ENCODE measurements around the gene PPP1R3E.

PPP1R3E gene, protein sequence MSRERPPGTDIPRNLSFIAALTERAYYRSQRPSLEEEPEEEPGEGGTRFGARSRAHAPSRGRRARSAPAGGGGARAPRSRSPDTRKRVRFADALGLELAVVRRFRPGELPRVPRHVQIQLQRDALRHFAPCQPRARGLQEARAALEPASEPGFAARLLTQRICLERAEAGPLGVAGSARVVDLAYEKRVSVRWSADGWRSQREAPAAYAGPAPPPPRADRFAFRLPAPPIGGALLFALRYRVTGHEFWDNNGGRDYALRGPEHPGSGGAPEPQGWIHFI

DNA sequence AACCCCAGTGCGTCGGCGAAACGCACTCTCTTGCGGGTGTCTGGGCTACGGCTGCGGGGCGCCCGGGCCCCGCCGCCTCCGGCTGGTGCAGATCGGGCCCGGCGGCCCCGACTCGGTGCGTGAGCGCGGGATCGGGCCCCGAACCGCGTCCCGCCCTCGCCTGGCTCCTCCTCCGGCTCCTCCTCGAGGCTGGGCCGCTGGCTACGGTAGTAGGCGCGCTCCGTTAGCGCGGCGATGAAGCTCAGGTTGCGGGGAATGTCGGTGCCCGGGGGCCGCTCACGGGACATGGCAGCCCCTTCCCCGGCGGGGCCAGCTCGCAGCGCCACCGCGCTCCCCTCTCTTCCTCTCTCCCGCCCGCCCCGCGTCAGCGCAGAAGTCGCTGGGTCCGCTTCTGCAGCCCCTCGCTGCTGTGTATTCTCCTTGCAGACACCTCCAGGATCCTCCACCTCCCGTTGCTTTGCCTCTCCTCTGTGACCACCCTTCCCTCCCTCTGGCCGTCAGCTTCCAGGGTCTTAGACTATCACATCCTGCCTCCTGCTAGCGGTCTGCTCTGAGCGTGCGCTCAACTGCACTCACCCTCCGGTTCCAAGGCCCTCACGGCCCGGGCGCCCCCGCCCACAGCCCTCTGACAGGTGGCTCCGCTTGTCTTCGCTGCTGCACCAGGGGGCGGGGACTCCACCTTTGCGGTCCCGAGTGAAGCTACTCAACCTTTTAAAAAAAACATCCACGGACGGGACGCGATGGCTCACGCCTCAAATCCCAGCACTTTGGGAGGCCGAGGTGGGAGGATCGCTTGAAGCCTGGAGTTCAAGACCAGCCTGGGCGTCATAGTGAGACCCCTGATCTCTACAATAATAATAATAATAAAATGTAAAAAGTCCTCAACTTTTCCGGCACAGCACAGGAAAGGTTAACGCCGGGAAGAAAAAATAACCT, at the start of gene PPP1R3E:
PPP1R3E (minus strand) TSS at position 570 of the 936 bp plus-strand sequence; CDS start at position 287, 283 bp downstream.
- H3K27me3 Mint-ChIP-seq: peaks cover 20% of the 10 kb centered on the region
- peaks cover 35% of the 10 kb centered on the region for H3K36me3 Mint-ChIP-seq (ENCODE audit: low read depth)
- H3K4me1 Mint-ChIP-seq (ENCODE audit: low read depth): peaks cover 29% of the 10 kb centered on the region
- peak; percentile 89 for DNase-seq
- H3K4me3 Mint-ChIP-seq: peak within 1 kb of the TSS; percentile 97
- H3K27ac Mint-ChIP-seq: peak within 1 kb of the TSS; percentile 99
- H3K9me3 Mint-ChIP-seq: no peaks in the 10 kb centered on the region

DNA sequence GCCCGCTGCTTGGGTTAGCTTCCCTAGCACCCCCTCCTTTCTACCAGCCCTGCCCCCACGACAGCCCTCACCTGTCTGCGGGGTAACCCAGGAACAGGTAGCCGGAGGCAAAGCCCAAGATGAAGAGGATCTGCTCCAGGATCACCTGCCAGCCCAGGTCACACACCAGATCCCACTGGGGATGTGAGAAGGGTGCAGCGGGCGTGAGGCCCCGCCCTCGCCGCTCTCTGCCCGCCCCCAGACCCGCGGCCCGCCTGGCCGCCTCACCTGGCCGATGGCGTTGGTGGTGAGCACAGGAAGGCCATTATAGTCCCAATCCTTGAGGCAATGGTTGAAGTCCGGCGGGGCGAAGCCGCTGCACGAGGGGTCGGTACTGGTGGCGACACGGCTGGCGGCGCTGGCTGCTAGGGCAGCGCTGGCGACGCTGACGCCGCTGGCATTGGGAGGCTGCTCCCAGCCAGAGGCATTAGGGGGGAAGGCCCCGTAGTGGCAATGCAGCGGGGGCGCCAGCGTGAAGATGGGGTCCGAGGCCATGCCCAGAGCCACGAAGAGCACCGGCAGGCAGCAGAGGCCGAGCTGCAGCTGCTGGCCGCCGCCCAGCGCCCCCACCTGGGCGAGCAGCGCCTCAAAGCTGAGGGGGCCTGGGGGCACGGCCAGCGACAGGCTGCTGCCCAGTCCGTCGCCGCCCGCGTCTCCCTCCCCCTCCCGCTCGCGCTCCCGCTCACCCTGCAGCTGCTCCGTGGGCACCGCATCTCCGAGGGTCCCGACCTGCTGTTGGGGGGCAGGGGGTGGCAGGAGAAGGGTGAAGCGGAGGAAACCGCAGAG, 49.2 kb upstream of the PPP1R3E start:
- no peak overlapping the region for H3K27ac Mint-ChIP-seq
- H3K36me3 Mint-ChIP-seq (ENCODE audit: low read depth): no peaks in the 10 kb centered on the region
- H3K4me1 Mint-ChIP-seq (ENCODE audit: low read depth): peaks cover 9% of the 10 kb centered on the region
- peak; percentile 43 for DNase-seq
- no peaks in the 10 kb centered on the region for H3K9me3 Mint-ChIP-seq
- peaks cover 42% of the 10 kb centered on the region for H3K27me3 Mint-ChIP-seq
- peak overlapping the region; percentile 60 for H3K4me3 Mint-ChIP-seq

DNA sequence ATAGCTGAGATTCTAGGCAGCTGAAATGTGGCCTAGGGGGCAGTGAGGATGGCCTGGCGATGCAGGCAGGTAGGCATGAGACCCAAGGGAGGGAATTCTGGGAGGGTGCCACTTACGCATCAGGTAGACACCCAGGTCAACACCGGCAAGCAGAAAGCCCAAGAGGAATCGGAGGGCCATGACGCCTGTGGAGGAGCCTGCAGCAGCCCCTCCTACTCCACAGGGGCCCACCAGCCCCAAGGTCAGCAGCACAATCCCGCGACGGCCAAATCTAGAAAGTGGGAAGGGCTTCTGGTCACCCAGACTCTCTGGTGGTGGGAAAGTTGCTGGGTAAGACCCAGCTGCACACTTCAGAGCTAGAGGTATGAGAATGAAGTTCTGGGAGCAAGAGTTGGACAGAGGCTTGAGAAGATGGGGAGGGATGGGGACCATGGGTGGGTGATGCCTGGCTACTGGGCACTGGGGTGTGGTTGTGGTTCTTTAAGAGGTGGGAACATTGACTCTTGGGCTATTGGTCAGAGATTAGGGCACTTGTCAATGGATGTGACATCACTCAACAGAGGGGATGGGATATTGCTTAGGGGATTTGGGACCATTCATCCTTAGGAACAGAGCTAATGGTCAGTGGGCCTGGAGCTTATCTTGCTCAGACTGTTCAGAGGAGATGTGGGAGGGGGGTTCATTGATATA, 46.6 kb upstream of the PPP1R3E start:
- Mint-ChIP-seq H3K4me1 (ENCODE audit: low read depth) (peaks cover 9% of the 10 kb centered on the region), H3K9me3 (no peaks in the 10 kb centered on the region), H3K36me3 (ENCODE audit: low read depth) (no peaks in the 10 kb centered on the region), H3K27me3 (peaks cover 28% of the 10 kb centered on the region), H3K4me3 (no peak overlapping the region), H3K27ac (no peak overlapping the region)
- no peak for DNase-seq

DNA sequence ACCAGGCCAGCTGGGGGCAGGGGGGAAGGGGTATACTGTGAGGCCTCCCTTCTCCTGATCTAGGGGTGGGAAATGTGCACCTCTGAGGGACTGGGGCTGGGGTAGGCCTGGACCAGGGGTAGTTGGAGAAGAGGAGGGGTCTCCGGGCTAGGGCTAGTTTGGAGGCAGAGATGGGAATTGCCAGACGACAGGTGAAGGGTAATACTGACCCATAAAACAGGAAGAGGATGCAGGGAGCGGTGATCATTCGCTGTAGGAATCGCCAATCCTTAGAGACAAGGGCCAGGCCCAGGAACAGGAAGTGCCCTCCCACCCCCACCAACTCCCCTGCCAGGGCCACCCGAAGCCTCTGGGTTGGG, 45.6 kb upstream of the PPP1R3E start:
- no peaks in the 10 kb centered on the region for H3K9me3 Mint-ChIP-seq
- DNase-seq: no peak
- peaks cover 9% of the 10 kb centered on the region for H3K4me1 Mint-ChIP-seq (ENCODE audit: low read depth)
- no peak overlapping the region for H3K4me3 Mint-ChIP-seq
- H3K36me3 Mint-ChIP-seq (ENCODE audit: low read depth): no peaks in the 10 kb centered on the region
- H3K27me3 Mint-ChIP-seq: peaks cover 18% of the 10 kb centered on the region
- no peak overlapping the region for H3K27ac Mint-ChIP-seq

DNA sequence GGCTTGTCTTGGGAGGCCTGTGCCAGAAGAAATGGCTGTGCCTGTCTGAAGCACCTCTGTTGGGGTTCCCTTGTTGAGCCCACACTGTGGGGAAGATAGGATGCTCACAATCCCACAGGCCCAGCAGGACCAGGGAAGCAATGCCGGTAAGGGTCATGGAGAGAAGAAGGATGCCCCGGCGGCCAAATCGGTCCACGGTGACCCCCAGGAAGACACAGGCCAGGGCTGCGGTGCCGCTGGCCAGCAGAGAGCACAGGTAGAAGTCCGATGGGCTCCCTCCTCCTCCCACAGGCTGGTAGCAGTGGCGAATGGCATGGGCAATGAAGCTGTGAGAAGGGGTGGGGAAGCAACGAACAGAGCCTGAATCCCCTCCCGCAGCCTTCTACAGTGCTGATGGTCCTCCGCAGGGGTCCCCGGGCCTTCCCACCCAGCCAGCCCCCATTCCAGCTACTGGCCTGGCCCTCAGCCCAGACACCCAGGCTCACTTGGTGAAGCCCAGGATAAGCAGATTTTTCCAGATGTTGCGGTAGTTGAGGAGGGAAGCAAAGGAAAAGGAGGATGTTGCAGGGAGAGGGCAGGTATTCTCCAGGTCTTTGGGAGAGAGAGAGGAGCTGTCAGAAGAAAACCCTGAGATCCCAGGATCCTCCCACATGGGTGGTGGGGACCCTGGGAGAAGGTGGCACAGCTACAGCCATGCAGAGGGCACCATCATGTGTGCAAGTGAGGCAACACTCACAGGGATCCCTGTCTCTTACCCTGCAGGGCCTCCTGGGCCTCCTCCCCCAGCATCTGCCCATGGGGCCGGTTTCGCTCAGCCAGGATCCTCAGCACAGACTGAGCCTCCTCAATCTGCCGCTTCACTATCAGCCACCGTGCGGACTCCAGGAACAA, 45.0 kb upstream of the PPP1R3E start:
- no peak for DNase-seq
- H3K36me3 Mint-ChIP-seq (ENCODE audit: low read depth): no peaks in the 10 kb centered on the region
- peaks cover 4% of the 10 kb centered on the region for H3K4me1 Mint-ChIP-seq (ENCODE audit: low read depth)
- H3K4me3 Mint-ChIP-seq: no peak overlapping the region
- no peaks in the 10 kb centered on the region for H3K9me3 Mint-ChIP-seq
- no peak overlapping the region for H3K27ac Mint-ChIP-seq
- H3K27me3 Mint-ChIP-seq: peaks cover 12% of the 10 kb centered on the region

DNA sequence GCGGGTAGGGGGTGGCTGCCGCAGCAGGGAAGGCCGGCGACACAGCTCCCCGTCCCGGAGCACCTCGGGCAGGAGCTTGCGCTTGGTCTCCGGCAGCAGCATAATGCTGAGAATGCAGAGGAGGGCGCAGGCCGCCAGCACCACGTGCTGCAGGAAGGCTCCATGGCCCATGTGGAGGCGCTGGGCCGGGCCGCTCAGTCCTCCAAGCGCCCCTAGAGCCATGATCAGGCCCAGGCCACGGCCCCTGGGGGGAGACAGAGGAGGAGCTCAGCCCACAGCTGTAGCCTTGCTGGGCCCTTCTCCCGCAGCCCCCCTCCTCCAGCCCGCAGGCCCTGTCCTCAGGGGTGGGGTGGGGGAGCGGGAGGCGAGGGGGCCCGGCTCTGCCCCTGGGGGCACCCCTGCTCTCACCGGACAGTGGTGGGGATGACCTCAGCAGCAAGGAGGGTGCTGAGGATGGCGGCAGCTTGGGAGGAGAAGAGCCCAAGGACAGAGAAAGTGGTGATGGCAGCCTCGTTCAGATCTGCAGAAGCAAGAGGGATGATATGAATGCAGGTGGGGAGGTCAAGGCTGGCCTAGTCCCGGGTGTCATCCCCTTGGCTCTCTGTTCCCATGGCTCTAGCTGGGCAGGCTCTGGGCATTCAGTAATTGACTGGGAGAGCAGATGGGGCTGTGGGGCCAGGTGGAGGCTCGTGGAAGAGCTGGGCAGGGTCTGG, 44.2 kb upstream of the PPP1R3E start:
- Mint-ChIP-seq H3K27me3 (peaks cover 11% of the 10 kb centered on the region), H3K36me3 (ENCODE audit: low read depth) (no peaks in the 10 kb centered on the region), H3K4me3 (no peak overlapping the region), H3K27ac (no peak overlapping the region), H3K4me1 (ENCODE audit: low read depth) (peaks cover 4% of the 10 kb centered on the region), H3K9me3 (no peaks in the 10 kb centered on the region)
- DNase-seq: no peak

DNA sequence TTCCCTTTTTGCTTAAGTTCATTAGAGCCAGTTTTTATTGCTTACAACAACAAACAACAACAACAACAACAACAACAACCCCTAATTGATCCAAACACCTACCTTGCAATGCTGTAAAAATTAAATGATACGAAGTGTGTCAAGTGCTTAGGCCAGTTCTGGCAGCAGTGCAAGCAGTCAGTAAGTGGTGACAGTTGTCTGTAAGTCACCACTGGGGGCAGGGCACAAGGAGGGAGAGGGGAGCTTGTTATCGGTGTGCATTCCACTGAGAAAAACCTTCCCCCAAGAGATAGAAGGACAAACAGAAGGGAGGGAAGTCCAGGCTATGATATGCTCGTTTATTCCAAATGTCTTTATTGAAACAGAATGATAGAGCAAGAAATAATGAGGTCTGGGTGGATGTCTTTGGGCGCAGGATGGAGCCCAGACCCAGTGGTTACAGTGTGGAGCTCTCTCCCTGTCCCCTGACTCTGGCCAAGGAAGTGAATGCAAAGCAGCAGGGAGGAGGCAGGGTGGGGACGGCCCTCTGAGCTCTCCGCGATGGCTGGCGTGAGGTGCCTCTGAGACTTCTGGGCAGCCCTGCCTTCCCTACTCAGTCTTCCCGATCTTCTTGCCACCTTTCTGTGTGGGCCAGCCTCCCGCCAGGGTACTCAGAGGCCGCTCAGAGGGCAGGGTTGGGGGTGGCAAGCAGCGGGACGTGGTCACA, 43.5 kb upstream of the PPP1R3E start:
- DNase-seq: no peak
- H3K4me1 Mint-ChIP-seq (ENCODE audit: low read depth): peaks cover 1% of the 10 kb centered on the region
- no peaks in the 10 kb centered on the region for H3K9me3 Mint-ChIP-seq
- no peaks in the 10 kb centered on the region for H3K36me3 Mint-ChIP-seq (ENCODE audit: low read depth)
- no peak overlapping the region for H3K4me3 Mint-ChIP-seq
- H3K27ac Mint-ChIP-seq: no peak overlapping the region
- peaks cover 7% of the 10 kb centered on the region for H3K27me3 Mint-ChIP-seq

DNA sequence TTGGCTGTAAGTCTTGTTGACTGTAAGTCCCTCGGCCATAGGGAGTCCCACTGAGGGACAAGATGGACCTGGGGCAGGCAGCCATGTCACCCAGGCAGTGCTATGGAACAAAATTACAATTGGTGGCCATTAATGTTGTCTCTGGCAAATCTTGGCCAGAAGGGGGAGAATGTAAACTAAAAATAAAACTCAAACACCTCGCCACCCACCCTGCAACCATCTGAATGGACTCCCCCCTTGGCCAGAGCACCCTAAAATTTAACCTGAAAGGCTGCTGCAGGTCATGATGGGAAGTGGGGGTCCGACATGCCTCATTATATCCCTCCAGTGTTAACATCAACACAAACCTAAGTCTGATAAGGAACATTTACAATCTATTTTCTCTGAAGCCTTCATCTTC, 41.8 kb upstream of the PPP1R3E start:
- DNase-seq: no peak
- Mint-ChIP-seq H3K4me1 (ENCODE audit: low read depth) (no peaks in the 10 kb centered on the region), H3K4me3 (no peak overlapping the region), H3K27ac (no peak overlapping the region), H3K27me3 (no peaks in the 10 kb centered on the region), H3K36me3 (ENCODE audit: low read depth) (no peaks in the 10 kb centered on the region), H3K9me3 (no peaks in the 10 kb centered on the region)

DNA sequence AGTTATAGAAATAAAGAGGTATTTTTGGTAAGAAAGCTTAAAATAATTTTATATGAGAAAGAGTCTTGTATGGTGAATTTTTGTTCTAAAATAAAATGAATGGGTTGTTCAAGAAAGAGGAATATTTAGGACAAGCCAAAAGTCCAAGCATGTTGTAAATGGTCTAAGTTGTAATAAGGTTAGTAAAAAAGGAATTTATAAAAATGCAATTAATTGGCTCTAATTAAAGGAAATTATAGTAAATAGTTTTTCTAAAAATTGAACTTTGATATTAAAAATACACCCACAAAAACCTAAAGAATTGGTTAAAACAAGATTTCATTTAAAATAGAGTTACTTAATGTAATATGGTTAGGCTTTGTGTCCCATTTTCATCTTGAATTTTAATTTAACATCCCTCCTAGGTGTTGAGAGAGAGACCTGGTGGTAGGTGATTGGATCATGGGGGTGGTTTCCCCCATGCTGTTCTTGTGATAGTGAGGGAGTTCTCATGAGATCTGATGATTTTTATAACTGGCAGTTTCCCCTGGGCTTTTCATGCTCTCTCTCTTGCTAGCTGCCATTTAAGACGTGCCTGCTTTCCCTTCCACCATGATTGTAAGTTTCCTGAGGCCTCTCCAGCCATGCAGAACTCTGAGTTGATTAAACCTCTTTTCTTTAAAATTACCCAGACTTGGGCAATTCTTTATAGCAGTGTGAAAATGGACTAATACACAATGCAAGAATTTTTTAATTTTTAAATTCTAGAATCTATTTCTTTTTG, 37.0 kb upstream of the PPP1R3E start:
- Mint-ChIP-seq H3K4me1 (ENCODE audit: low read depth) (no peaks in the 10 kb centered on the region), H3K36me3 (ENCODE audit: low read depth) (no peaks in the 10 kb centered on the region), H3K9me3 (no peaks in the 10 kb centered on the region), H3K4me3 (no peak overlapping the region), H3K27me3 (peaks cover 30% of the 10 kb centered on the region), H3K27ac (no peak overlapping the region)
- DNase-seq: no peak

DNA sequence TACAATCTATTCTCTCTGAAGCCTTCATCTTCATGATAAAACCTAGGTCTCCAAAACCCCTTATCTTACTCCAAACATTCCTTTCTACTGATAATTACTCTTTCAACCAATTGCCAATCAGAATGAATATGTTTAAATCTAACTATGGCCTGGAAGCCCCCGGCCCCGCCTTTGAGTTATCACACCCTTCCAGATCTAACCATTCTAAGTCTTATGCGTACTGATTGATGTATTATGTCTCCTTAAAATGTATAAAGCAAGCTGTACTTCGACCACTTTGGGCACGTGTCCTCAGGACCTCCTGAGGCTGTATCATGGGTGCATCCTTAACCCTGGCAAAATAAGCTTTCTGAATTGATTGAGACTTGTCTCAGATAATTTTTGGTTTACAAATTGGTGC, 33.0 kb upstream of the PPP1R3E start:
- Mint-ChIP-seq H3K36me3 (ENCODE audit: low read depth) (no peaks in the 10 kb centered on the region), H3K4me1 (ENCODE audit: low read depth) (no peaks in the 10 kb centered on the region), H3K27me3 (peaks cover 32% of the 10 kb centered on the region), H3K4me3 (no peak overlapping the region), H3K27ac (no peak overlapping the region), H3K9me3 (no peaks in the 10 kb centered on the region)
- DNase-seq: no peak

DNA sequence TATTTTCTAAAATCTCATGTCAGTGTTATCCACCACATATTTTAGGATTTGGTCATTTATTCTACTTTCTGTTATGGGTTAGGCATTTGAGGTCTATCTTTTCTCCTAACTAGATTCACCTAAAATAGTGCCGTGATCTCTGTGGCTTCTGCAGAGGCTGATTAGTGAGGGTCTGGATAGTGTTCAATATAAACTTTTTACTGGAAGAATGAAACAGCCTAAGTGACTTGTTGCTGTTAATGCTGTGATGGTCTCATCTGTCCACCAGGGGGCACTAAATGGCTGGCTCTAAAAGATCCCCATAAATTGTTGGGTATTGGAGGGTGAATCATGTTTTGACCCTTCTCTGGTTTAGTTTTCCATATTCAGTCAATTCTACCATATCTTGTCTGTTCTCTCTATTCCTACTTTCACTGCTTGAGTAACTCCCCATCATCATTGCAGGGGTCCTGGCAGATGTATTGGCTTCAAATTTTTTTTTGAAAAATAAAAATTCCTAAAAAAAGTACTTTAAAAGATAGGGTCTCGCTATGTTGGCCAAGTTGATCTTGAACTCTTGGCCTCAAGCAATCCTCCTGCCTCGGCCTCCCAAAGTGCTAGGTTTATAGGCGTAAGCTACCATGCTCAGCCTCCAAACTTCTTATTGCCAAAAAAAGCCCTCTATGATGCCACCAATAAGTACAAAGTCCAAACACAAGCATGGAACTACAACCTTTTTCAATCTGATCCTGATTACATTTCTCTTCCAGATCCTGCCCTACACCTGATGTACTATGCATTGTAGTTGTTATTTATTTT, 25.5 kb upstream of the PPP1R3E start:
- peaks cover 38% of the 10 kb centered on the region for H3K36me3 Mint-ChIP-seq (ENCODE audit: low read depth)
- H3K4me1 Mint-ChIP-seq (ENCODE audit: low read depth): peaks cover 15% of the 10 kb centered on the region
- H3K27me3 Mint-ChIP-seq: no peaks in the 10 kb centered on the region
- no peak overlapping the region for H3K4me3 Mint-ChIP-seq
- peak; percentile 51 for DNase-seq
- peak overlapping the region; percentile 4 for H3K27ac Mint-ChIP-seq
- no peaks in the 10 kb centered on the region for H3K9me3 Mint-ChIP-seq

Data from activated T-cell treated with anti-CD3 and anti-CD28 coated beads, Interleukin-2, amount 50 U/mL, for 24 hours (primary cell).